ENCODE results near the gene UBE2O. TPM values are rescaled to one million over a fixed set of nuclear protein-coding genes. Genes with fewer than 3 reads are reported as not detected.

The UBE2O gene
- total RNA-seq, 1 experiment from 2014 or later = 64.7 TPM

DNA sequence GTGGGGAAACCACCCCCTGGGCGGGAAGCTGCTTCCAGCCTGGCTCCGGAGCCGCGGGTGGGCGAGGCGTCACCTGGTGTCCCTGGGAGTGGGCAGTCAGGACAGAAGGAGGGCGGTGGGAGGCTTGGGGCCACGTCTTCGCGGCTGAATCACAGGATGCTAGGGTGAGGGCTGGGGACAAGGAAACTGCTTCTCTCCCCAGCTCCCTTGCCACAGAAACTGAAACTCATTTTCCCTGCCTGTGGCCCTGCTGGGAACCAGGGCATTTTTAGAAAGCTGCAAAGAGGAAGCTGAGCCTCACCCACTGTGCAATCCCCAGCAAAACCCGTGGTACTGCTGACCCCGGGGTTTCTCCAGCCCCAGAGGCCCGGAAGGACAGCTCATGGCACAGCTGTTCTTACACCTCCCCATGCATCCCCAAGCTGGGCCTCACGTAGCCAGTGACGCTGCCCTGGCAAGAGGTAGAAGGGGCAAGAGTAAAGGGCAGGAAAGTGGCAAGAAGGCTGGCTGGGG lies 40.1 kb upstream of the UBE2O start:
- H3F3A ChIP-seq (ENCODE audit: low read length, unreplicated experiment) = no peaks in the 10 kb centered on the region
- no peak overlapping the region for H3K4me3 ChIP-seq (ENCODE audit: low read length)
- ChIA-PET POLR2A (ENCODE audit: unreplicated experiment) (no interaction called here), CTCF (no interaction called here)
- H3K27ac ChIP-seq (ENCODE audit: low read length) = peak overlapping the region; percentile 32
- no peaks in the 10 kb centered on the region for H3K9me2 ChIP-seq (replicated peaks; ENCODE audit: low read length)
- H3K4me2 ChIP-seq (ENCODE audit: low read length) = peak overlapping the region; percentile 8; the same call in 1 of the 2 replicates
- peaks cover 7% of the 10 kb centered on the region; the same call in 1 of the 2 replicates for H4K20me1 ChIP-seq (ENCODE audit: low read length)
- peaks cover 21% of the 10 kb centered on the region for H3K79me2 ChIP-seq (ENCODE audit: low read length)
- no peaks in the 10 kb centered on the region for H3K36me3 ChIP-seq (ENCODE audit: low read depth, low read length)
- H2AFZ ChIP-seq (ENCODE audit: low read length) = no peak overlapping the region
- intact Hi-C loops (cut with micrococcal nuclease) = no loop called here
- ATAC-seq (peak; percentile 34), DNase-seq (peak; percentile 33)
- no peak overlapping the region for H3K9ac ChIP-seq (ENCODE audit: low read length)
- no TSS peak for BruUV-seq (replicated peaks)
- no peaks in the 10 kb centered on the region for H3K27me3 ChIP-seq (ENCODE audit: low read length)
- TF ChIP-seq EZH2phosphoT487 (IDR thresholded peaks at IDR 0.05; ENCODE audit: borderline replicate concordance, low read length) (no peak), EZH2 (IDR thresholded peaks at IDR 0.05; ENCODE audit: low read length, unreplicated experiment) (no peak)
- TF ChIP-seq, protein P1, sequence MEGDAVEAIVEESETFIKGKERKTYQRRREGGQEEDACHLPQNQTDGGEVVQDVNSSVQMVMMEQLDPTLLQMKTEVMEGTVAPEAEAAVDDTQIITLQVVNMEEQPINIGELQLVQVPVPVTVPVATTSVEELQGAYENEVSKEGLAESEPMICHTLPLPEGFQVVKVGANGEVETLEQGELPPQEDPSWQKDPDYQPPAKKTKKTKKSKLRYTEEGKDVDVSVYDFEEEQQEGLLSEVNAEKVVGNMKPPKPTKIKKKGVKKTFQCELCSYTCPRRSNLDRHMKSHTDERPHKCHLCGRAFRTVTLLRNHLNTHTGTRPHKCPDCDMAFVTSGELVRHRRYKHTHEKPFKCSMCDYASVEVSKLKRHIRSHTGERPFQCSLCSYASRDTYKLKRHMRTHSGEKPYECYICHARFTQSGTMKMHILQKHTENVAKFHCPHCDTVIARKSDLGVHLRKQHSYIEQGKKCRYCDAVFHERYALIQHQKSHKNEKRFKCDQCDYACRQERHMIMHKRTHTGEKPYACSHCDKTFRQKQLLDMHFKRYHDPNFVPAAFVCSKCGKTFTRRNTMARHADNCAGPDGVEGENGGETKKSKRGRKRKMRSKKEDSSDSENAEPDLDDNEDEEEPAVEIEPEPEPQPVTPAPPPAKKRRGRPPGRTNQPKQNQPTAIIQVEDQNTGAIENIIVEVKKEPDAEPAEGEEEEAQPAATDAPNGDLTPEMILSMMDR (conservative IDR thresholded peaks at IDR 0.05; ENCODE audit: low read depth, low read length) = no peak
- peaks cover 18% of the 10 kb centered on the region for H3K4me1 ChIP-seq (ENCODE audit: insufficient read depth, low read length)
- no peaks in the 10 kb centered on the region for H3K9me3 ChIP-seq (ENCODE audit: low read length)

DNA sequence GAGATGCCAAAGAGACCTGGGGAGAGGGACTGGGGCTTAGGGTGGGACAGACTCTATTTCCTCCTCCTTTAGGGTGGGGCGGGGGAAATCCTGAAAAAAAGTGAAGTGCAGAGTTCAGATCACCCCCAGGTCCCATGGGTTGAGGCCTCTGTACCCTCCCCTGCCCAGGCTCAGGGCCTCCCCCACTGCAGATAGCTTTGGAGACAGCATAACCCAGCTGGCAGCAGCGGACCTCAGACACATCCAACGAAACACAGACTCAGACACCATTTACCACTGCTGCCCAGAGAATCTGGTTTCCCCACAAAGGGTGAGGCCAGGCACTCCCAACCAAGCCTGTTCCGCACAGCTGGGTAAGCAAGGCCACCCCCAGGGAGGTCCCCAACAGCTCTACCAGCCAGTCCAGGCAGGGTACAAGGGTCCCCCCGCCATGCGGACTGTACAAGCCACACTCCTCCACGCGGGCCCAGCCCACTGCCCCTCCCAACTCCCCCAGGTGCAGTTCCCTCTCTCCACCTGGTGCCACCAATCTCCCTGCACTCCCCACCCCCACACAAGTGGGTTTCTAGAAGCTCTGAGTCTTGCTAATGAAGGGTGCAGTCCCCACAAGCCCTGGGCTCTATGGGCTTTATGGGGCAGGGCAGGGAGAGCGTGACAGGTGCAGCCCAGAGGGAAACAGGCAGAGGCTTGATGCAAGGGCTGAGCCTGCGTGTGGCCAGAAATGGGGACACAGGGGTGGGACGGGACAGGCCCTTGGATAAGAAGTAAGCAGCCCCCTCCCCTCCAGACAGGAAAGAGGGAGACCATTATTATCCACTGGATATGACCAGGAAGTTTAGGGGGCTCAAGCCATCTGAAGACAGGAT lies 39.4 kb upstream of the UBE2O start:
- Histone ChIP-seq H4K20me1 (ENCODE audit: low read length) (peaks cover 2% of the 10 kb centered on the region; the same call in 1 of the 2 replicates), H3K27me3 (ENCODE audit: low read length) (no peaks in the 10 kb centered on the region), H2AFZ (ENCODE audit: low read length) (no peak overlapping the region), H3K36me3 (ENCODE audit: low read depth, low read length) (peaks cover 4% of the 10 kb centered on the region; the same call in 1 of the 2 replicates), H3K4me3 (ENCODE audit: low read length) (no peak overlapping the region), H3K27ac (ENCODE audit: low read length) (peak overlapping the region; percentile 32; the same call in 1 of the 2 replicates), H3K9ac (ENCODE audit: low read length) (no peak overlapping the region), H3K79me2 (ENCODE audit: low read length) (peaks cover 14% of the 10 kb centered on the region), H3K4me1 (ENCODE audit: insufficient read depth, low read length) (peaks cover 11% of the 10 kb centered on the region; the same call in 1 of the 2 replicates), H3K9me2 (replicated peaks; ENCODE audit: low read length) (no peaks in the 10 kb centered on the region), H3F3A (ENCODE audit: low read length, unreplicated experiment) (no peaks in the 10 kb centered on the region), H3K4me2 (ENCODE audit: low read length) (0 out of 2 replicates have a peak overlapping the region, but pooled peaks have one; percentile 8), H3K9me3 (ENCODE audit: low read length) (no peaks in the 10 kb centered on the region)
- ATAC-seq (no peak), DNase-seq (no peak)
- no TSS peak for BruUV-seq (replicated peaks)
- CTCF ChIA-PET = no interaction called here
- POLR2A ChIA-PET (ENCODE audit: unreplicated experiment) = no interaction called here
- TF ChIP-seq EZH2phosphoT487 (IDR thresholded peaks at IDR 0.05; ENCODE audit: borderline replicate concordance, low read length) (no peak), EZH2 (IDR thresholded peaks at IDR 0.05; ENCODE audit: low read length, unreplicated experiment) (no peak)
- TF ChIP-seq, protein P1 (conservative IDR thresholded peaks at IDR 0.05; ENCODE audit: low read depth, low read length) = no peak
- intact Hi-C loops (cut with micrococcal nuclease) = no loop called here

Measured in PC-3 (cell line).